ENCODE measurements around the gene LDB2.

LDB2 gene

DNA sequence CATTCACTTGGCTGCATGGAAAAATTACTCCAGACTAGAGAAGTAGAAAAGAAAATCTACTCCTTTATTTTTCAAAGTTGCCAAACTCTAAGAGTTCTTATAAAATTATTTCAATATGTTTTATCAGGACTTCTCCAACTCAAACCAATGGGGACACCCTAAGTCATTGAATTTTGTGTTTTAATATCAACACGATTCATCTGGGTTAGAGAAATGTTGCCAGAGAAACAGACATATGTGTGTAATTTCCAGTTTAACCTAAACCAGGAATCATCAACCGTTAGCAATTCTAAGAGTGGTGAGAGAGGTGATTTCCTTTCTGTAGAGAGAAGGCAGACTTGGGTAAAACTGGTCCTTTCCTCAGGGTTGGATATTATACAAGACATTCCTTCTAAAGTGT, 291.8 kb downstream of the LDB2 start:
- no peaks in the 10 kb centered on the region for H3K9me3 ChIP-seq (ENCODE audit: control insufficient read depth, low read length)
- no peak overlapping the region for H3K4me3 ChIP-seq (ENCODE audit: insufficient read depth, low read depth, low read length, poor library complexity, severe bottlenecking)
- DNase-seq: no peak
- no peaks in the 10 kb centered on the region for H3K27me3 ChIP-seq (replicated peaks; ENCODE audit: control insufficient read depth, insufficient read depth, low read length, poor library complexity, severe bottlenecking)
- H3K27ac ChIP-seq (ENCODE audit: insufficient read depth, low read length, poor library complexity, severe bottlenecking): no peak overlapping the region
- no peaks in the 10 kb centered on the region for H3K36me3 ChIP-seq (ENCODE audit: control insufficient read depth, insufficient read depth, low read length)
- H3K4me1 ChIP-seq (ENCODE audit: control insufficient read depth, insufficient read depth, low read length, poor library complexity, severe bottlenecking): no peaks in the 10 kb centered on the region

DNA sequence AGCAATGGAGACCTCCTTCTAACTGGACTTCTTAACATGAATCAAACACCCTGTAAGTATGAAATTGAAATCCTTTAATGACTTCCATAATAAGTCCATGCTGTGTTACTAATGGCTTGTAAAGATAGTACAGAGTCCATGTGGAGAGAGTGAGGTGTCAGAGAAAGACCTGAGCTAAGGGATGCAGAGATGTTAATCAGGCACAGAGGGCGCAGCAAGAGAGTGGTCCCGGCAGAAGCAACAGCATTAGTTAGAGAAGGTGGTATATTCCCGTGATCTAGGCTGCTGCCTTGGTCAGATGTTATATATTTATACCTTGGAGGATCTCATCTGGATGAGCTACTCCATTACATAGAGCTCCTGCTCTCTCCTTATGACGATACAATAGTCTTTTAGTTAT, 295.3 kb downstream of the LDB2 start:
- no peak overlapping the region for H3K27ac ChIP-seq (ENCODE audit: insufficient read depth, low read length, poor library complexity, severe bottlenecking)
- no peak overlapping the region for H3K4me3 ChIP-seq (ENCODE audit: insufficient read depth, low read depth, low read length, poor library complexity, severe bottlenecking)
- DNase-seq: no peak
- no peaks in the 10 kb centered on the region for H3K36me3 ChIP-seq (ENCODE audit: control insufficient read depth, insufficient read depth, low read length)
- H3K27me3 ChIP-seq (replicated peaks; ENCODE audit: control insufficient read depth, insufficient read depth, low read length, poor library complexity, severe bottlenecking): no peaks in the 10 kb centered on the region
- H3K4me1 ChIP-seq (ENCODE audit: control insufficient read depth, insufficient read depth, low read length, poor library complexity, severe bottlenecking): no peaks in the 10 kb centered on the region
- no peaks in the 10 kb centered on the region for H3K9me3 ChIP-seq (ENCODE audit: control insufficient read depth, low read length)

DNA sequence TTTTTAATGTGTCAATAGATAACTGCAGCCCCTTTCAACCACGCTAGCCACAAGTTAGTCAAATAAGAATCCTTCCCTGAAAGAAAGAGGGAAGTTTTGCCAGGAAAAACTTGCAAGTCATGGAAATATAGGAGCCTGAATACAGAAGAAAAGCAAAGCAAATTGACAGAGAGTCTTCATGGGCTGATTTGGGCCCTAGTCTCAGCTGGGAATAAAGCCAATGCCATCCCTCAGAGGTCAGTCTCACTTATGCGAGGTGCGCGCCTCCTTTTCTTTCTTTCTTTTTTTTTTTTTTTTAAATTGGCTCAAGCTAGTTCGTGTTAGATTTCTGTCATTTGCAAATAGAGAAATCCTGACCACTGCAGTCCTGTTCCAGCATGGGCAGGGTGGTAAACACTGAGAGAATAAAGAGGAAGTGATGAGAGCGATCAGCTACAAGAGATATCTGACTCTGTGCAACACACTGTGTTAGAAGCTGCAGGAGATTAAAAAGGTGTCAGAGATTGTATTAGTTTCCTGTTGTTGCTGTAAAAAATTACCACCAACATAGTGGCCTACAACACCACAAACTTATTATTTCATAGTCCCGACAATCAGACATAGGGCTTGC, 299.7 kb downstream of the LDB2 start:
- no peaks in the 10 kb centered on the region for H3K27me3 ChIP-seq (replicated peaks; ENCODE audit: control insufficient read depth, insufficient read depth, low read length, poor library complexity, severe bottlenecking)
- H3K9me3 ChIP-seq (ENCODE audit: control insufficient read depth, low read length): no peaks in the 10 kb centered on the region
- no peak overlapping the region for H3K4me3 ChIP-seq (ENCODE audit: insufficient read depth, low read depth, low read length, poor library complexity, severe bottlenecking)
- no peaks in the 10 kb centered on the region for H3K4me1 ChIP-seq (ENCODE audit: control insufficient read depth, insufficient read depth, low read length, poor library complexity, severe bottlenecking)
- no peak overlapping the region for H3K27ac ChIP-seq (ENCODE audit: insufficient read depth, low read length, poor library complexity, severe bottlenecking)
- H3K36me3 ChIP-seq (ENCODE audit: control insufficient read depth, insufficient read depth, low read length): no peaks in the 10 kb centered on the region
- no peak for DNase-seq

- H3K4me1 ChIP-seq (ENCODE audit: control insufficient read depth, insufficient read depth, low read length, poor library complexity, severe bottlenecking): no peaks in the 10 kb centered on the region
- no peak overlapping the region for H3K4me3 ChIP-seq (ENCODE audit: insufficient read depth, low read depth, low read length, poor library complexity, severe bottlenecking)
- no peak overlapping the region for H3K27ac ChIP-seq (ENCODE audit: insufficient read depth, low read length, poor library complexity, severe bottlenecking)
- no peaks in the 10 kb centered on the region for H3K27me3 ChIP-seq (replicated peaks; ENCODE audit: control insufficient read depth, insufficient read depth, low read length, poor library complexity, severe bottlenecking)
- no peaks in the 10 kb centered on the region for H3K9me3 ChIP-seq (ENCODE audit: control insufficient read depth, low read length)
- DNase-seq: no peak
- H3K36me3 ChIP-seq (ENCODE audit: control insufficient read depth, insufficient read depth, low read length): no peaks in the 10 kb centered on the region
These were observed 300.4 kb downstream of the LDB2 start for GRCh38 chr4:16597845-16598596.

DNA sequence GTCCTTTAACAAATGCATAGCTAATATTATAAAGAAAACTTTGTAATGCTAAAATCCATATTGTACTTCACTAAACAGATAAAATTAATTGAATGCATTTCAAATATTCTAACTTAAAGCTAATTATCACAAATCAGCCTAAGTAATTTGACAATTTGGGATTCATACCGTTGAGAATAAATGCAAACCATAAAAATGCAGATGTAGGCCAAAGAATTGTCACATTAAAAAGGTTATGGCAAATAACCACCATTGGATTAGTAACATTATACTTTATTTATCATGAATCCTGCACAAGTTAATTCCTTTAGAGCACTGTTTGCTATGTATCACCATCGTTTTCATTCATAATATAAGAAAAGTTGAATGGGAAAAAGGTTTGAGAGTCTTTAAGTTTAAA, 301.0 kb downstream of the LDB2 start:
- H3K27me3 ChIP-seq (replicated peaks; ENCODE audit: control insufficient read depth, insufficient read depth, low read length, poor library complexity, severe bottlenecking): no peaks in the 10 kb centered on the region
- H3K36me3 ChIP-seq (ENCODE audit: control insufficient read depth, insufficient read depth, low read length): no peaks in the 10 kb centered on the region
- DNase-seq: no peak
- H3K9me3 ChIP-seq (ENCODE audit: control insufficient read depth, low read length): no peaks in the 10 kb centered on the region
- H3K4me3 ChIP-seq (ENCODE audit: insufficient read depth, low read depth, low read length, poor library complexity, severe bottlenecking): no peak overlapping the region
- no peak overlapping the region for H3K27ac ChIP-seq (ENCODE audit: insufficient read depth, low read length, poor library complexity, severe bottlenecking)
- no peaks in the 10 kb centered on the region for H3K4me1 ChIP-seq (ENCODE audit: control insufficient read depth, insufficient read depth, low read length, poor library complexity, severe bottlenecking)

- Histone ChIP-seq H3K27me3 (replicated peaks; ENCODE audit: control insufficient read depth, insufficient read depth, low read length, poor library complexity, severe bottlenecking) (no peaks in the 10 kb centered on the region), H3K4me1 (ENCODE audit: control insufficient read depth, insufficient read depth, low read length, poor library complexity, severe bottlenecking) (no peaks in the 10 kb centered on the region), H3K36me3 (ENCODE audit: control insufficient read depth, insufficient read depth, low read length) (no peaks in the 10 kb centered on the region), H3K27ac (ENCODE audit: insufficient read depth, low read length, poor library complexity, severe bottlenecking) (no peak overlapping the region), H3K9me3 (ENCODE audit: control insufficient read depth, low read length) (no peaks in the 10 kb centered on the region), H3K4me3 (ENCODE audit: insufficient read depth, low read depth, low read length, poor library complexity, severe bottlenecking) (no peak overlapping the region)
- DNase-seq: no peak
These were observed 302.2 kb downstream of the LDB2 start for GRCh38 chr4:16596267-16596666.

DNA sequence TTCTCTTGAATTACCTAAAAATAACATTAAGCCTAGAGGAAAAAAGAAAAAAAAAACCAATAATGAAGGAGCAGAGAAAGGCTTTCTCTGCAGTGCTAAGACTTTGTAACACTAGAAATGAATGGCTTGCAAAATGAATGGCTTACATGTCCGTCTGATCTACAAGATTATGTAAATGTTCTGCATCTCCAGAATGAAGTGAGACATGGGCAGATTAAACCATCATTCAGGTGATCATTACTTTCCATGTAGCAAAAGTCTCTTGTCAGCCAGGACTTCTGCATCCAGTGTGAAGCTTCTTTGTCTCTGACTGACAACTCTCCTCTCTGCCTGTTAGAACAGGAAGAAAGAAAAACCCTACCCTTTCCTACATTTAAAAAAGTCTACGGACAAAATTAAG, 304.3 kb downstream of the LDB2 start:
- no peaks in the 10 kb centered on the region for H3K36me3 ChIP-seq (ENCODE audit: control insufficient read depth, insufficient read depth, low read length)
- H3K27me3 ChIP-seq (replicated peaks; ENCODE audit: control insufficient read depth, insufficient read depth, low read length, poor library complexity, severe bottlenecking): no peaks in the 10 kb centered on the region
- no peaks in the 10 kb centered on the region for H3K9me3 ChIP-seq (ENCODE audit: control insufficient read depth, low read length)
- no peak for DNase-seq
- no peak overlapping the region for H3K4me3 ChIP-seq (ENCODE audit: insufficient read depth, low read depth, low read length, poor library complexity, severe bottlenecking)
- H3K27ac ChIP-seq (ENCODE audit: insufficient read depth, low read length, poor library complexity, severe bottlenecking): no peak overlapping the region
- no peaks in the 10 kb centered on the region for H3K4me1 ChIP-seq (ENCODE audit: control insufficient read depth, insufficient read depth, low read length, poor library complexity, severe bottlenecking)

- H3K36me3 ChIP-seq (ENCODE audit: control insufficient read depth, insufficient read depth, low read length): no peaks in the 10 kb centered on the region
- H3K9me3 ChIP-seq (ENCODE audit: control insufficient read depth, low read length): no peaks in the 10 kb centered on the region
- H3K4me3 ChIP-seq (ENCODE audit: insufficient read depth, low read depth, low read length, poor library complexity, severe bottlenecking): no peak overlapping the region
- no peak overlapping the region for H3K27ac ChIP-seq (ENCODE audit: insufficient read depth, low read length, poor library complexity, severe bottlenecking)
- DNase-seq: no peak
- no peaks in the 10 kb centered on the region for H3K4me1 ChIP-seq (ENCODE audit: control insufficient read depth, insufficient read depth, low read length, poor library complexity, severe bottlenecking)
- H3K27me3 ChIP-seq (replicated peaks; ENCODE audit: control insufficient read depth, insufficient read depth, low read length, poor library complexity, severe bottlenecking): no peaks in the 10 kb centered on the region
These were observed 305.1 kb downstream of the LDB2 start for GRCh38 chr4:16593386-16593785.

- H3K4me3 ChIP-seq (ENCODE audit: insufficient read depth, low read depth, low read length, poor library complexity, severe bottlenecking): no peak overlapping the region
- no peak for DNase-seq
- no peak overlapping the region for H3K27ac ChIP-seq (ENCODE audit: insufficient read depth, low read length, poor library complexity, severe bottlenecking)
- no peaks in the 10 kb centered on the region for H3K9me3 ChIP-seq (ENCODE audit: control insufficient read depth, low read length)
- no peaks in the 10 kb centered on the region for H3K27me3 ChIP-seq (replicated peaks; ENCODE audit: control insufficient read depth, insufficient read depth, low read length, poor library complexity, severe bottlenecking)
- H3K4me1 ChIP-seq (ENCODE audit: control insufficient read depth, insufficient read depth, low read length, poor library complexity, severe bottlenecking): no peaks in the 10 kb centered on the region
- no peaks in the 10 kb centered on the region for H3K36me3 ChIP-seq (ENCODE audit: control insufficient read depth, insufficient read depth, low read length)
These were observed 307.1 kb downstream of the LDB2 start for GRCh38 chr4:16591272-16591826.

- Histone ChIP-seq H3K27ac (ENCODE audit: insufficient read depth, low read length, poor library complexity, severe bottlenecking) (no peak overlapping the region), H3K27me3 (replicated peaks; ENCODE audit: control insufficient read depth, insufficient read depth, low read length, poor library complexity, severe bottlenecking) (no peaks in the 10 kb centered on the region), H3K36me3 (ENCODE audit: control insufficient read depth, insufficient read depth, low read length) (no peaks in the 10 kb centered on the region), H3K4me3 (ENCODE audit: insufficient read depth, low read depth, low read length, poor library complexity, severe bottlenecking) (no peak overlapping the region), H3K4me1 (ENCODE audit: control insufficient read depth, insufficient read depth, low read length, poor library complexity, severe bottlenecking) (no peaks in the 10 kb centered on the region), H3K9me3 (ENCODE audit: control insufficient read depth, low read length) (no peaks in the 10 kb centered on the region)
- no peak for DNase-seq
These were observed 307.6 kb downstream of the LDB2 start for GRCh38 chr4:16590797-16591196.
